22Rv1 (cell line): Measurements from ENCODE around the gene RBM33.

Source experiments
- CTCF ChIP-seq: fragments of 450-650 bp; IDR thresholded peaks from 2 replicates; pipeline ENCODE4 v1.5.1; 2017; ENCODE audit warnings: mild to moderate bottlenecking
- ZFX ChIP-seq: fragments of 450-650 bp; IDR thresholded peaks from 2 replicates; pipeline ENCODE4 v1.6.1; 2017; ENCODE audit warnings: antibody characterized with exemption, borderline replicate concordance

DNA sequence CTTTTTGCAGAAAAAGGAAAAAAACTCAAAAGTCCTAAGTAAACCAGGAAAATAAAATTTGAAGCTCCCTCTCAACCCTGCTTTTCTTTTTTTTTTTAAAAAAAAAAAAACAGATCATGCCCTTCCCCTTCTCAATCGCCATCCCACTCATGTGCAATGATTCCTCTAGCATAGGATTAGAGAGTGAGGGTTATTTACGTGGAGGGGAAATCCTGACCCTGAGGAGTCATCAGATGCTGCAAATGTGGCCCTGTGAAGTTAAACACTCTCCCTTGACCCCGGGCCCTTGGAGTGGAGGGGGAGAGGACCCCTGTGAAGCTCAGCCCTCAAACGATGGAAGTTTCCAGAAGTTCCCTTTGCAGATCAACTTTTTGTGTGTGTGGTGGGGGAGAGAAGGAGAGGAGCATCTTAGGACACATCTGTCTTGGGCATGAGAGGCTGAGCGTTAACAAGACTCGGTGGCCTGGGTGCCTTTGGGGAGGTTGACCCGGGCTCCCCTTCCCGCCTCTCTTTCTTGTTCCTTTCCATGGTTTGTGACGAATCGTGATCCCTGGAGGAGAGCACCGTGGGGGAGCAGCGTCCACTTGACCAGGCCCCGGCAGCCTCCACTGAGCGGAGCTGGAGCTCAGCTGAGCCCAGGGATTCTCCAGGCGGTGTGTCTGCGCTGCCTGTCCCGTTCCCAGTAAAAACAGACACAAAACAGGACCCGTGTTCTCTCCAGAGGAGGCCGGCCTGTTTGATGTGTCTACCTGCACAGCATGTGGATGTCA is 169.3 kb downstream of the RBM33 start:
- TF ChIP-seq CTCF (no peak), ZFX (no peak)
